ACHN (cell line): ENCODE data around the gene MCC.

Source experiments
- DNase-seq: peaks from one replicate; pipeline ENCODE4 v3.0.0-alpha.2; 2015
- in situ Hi-C: cut with HindIII; loops from 2 replicates; pipeline ENCODE4 v1.10.0; 2017; ENCODE audit warnings: low sequenced_read_pairs, low pct_ligation_motif_present, low pct_unique_long_range_greater_than_20kb

The MCC gene

GRCh38 chr5:113267361-113267900, 220.8 kb downstream of the MCC start:
- in situ Hi-C loops = no loop called here
- no peak for DNase-seq

GRCh38 chr5:113266913-113267227, 221.4 kb downstream of the MCC start:
- in situ Hi-C loops = no loop called here
- DNase-seq = no peak

GRCh38 chr5:113266227-113266912, 221.9 kb downstream of the MCC start:
- no peak for DNase-seq
- in situ Hi-C loops = no loop called here

- in situ Hi-C loops = no loop called here
- no peak for DNase-seq
Measured at GRCh38 chr5:113265190-113265589, 223.1 kb downstream of the MCC start.

- peak; percentile 61 for DNase-seq
- in situ Hi-C loops = no loop called here
Measured at GRCh38 chr5:113264046-113264445, 224.2 kb downstream of the MCC start.

- in situ Hi-C loops = no loop called here
- DNase-seq = no peak
Measured at GRCh38 chr5:113263545-113263944, 224.7 kb downstream of the MCC start.

GRCh38 chr5:113262674-113263073, 225.6 kb downstream of the MCC start:
- no peak for DNase-seq
- in situ Hi-C loops = no loop called here

GRCh38 chr5:113259034-113259433, 229.2 kb downstream of the MCC start:
- in situ Hi-C loops = no loop called here
- no peak for DNase-seq

- in situ Hi-C loops = no loop called here
- no peak for DNase-seq
Measured at GRCh38 chr5:113257545-113257944, 230.7 kb downstream of the MCC start.

- in situ Hi-C loops = no loop called here
- no peak for DNase-seq
Measured at GRCh38 chr5:113256671-113257452, 231.4 kb downstream of the MCC start.

- in situ Hi-C loops = no loop called here
- no peak for DNase-seq
Measured at GRCh38 chr5:113255579-113256386, 232.5 kb downstream of the MCC start.

GRCh38 chr5:113255105-113255504, 233.1 kb downstream of the MCC start:
- no peak for DNase-seq
- in situ Hi-C loops = no loop called here

- no peak for DNase-seq
- in situ Hi-C loops = no loop called here
Measured at GRCh38 chr5:113253037-113253436, 235.2 kb downstream of the MCC start.

GRCh38 chr5:113252066-113252465, 236.2 kb downstream of the MCC start:
- in situ Hi-C loops = no loop called here
- no peak for DNase-seq

- in situ Hi-C loops = no loop called here
- DNase-seq = no peak
Measured at GRCh38 chr5:113250341-113250953, 237.8 kb downstream of the MCC start.

- in situ Hi-C loops = no loop called here
- no peak for DNase-seq
Measured at GRCh38 chr5:113249206-113249605, 239.0 kb downstream of the MCC start.

- in situ Hi-C loops = no loop called here
- DNase-seq = no peak
Measured at GRCh38 chr5:113246361-113246870, 241.8 kb downstream of the MCC start.

GRCh38 chr5:113245427-113246225, 242.6 kb downstream of the MCC start:
- in situ Hi-C loops = no loop called here
- no peak for DNase-seq
